ENCODE results near the gene RBFOX2.
"Not testable (repeated sequence)": the region's sequence is repeated elsewhere in the genome, so short reads cannot be mapped to it uniquely, and the experiment has no call there.

The RBFOX2 gene

DNA sequence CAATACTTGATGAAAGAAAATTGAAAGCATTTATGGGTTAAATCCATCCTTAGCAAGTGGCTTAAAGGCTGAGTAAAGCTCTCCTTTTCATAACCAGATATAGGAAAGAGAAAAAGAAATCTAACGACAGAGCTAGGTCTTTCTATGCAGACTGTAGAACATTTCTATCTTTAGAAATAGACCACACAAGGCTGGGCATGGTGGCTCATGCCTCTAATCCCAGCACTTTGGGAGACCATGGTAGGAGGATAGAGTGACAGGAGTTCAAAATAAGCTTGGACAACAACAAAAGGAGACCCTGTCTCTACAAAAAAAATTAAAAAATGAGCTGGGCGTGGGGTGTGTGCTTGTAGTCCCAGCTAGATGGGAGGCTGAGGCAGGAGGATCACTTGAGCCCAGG, 220.2 kb downstream of the RBFOX2 start:
- H3K36me3 ChIP-seq = peaks cover 12% of the 10 kb centered on the region
- TF ChIP-seq, protein P1, sequence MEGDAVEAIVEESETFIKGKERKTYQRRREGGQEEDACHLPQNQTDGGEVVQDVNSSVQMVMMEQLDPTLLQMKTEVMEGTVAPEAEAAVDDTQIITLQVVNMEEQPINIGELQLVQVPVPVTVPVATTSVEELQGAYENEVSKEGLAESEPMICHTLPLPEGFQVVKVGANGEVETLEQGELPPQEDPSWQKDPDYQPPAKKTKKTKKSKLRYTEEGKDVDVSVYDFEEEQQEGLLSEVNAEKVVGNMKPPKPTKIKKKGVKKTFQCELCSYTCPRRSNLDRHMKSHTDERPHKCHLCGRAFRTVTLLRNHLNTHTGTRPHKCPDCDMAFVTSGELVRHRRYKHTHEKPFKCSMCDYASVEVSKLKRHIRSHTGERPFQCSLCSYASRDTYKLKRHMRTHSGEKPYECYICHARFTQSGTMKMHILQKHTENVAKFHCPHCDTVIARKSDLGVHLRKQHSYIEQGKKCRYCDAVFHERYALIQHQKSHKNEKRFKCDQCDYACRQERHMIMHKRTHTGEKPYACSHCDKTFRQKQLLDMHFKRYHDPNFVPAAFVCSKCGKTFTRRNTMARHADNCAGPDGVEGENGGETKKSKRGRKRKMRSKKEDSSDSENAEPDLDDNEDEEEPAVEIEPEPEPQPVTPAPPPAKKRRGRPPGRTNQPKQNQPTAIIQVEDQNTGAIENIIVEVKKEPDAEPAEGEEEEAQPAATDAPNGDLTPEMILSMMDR (IDR thresholded peaks at IDR 0.05; ENCODE audit: low read depth, low read length) = no peak
- no peaks in the 10 kb centered on the region for H3K9me3 ChIP-seq (ENCODE audit: severe bottlenecking)
- H3K27me3 ChIP-seq (ENCODE audit: insufficient read depth, low read depth, severe bottlenecking) = no peaks in the 10 kb centered on the region
- H3K4me3 ChIP-seq (ENCODE audit: low read depth, low read length) = no peak overlapping the region
- no peak for DNase-seq
- no peak overlapping the region for H3K27ac ChIP-seq

DNA sequence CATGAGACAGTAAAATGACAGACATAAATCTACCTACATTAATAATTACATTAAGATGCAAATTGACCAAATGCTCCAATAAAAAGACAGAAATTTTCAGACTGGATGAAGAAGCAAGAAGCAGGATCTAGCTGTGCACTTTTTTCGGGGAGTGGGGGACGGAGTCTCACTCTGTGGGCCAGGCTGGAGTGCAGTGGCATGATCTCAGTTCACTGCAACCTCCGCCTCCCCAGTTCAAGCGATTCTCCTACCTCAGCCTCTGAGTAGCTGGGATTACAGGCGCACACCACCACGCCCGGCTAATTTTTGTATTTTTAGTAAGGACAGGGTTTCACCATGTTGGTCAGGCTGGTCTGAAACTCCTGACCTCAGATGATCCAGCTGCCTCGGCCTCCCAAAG, 222.0 kb downstream of the RBFOX2 start:
- not testable (repeated sequence) for DNase-seq; H3K9me3 ChIP-seq (ENCODE audit: severe bottlenecking); H3K27ac ChIP-seq; H3K27me3 ChIP-seq (ENCODE audit: insufficient read depth, low read depth, severe bottlenecking); H3K4me3 ChIP-seq (ENCODE audit: low read depth, low read length)
- peaks cover 16% of the 10 kb centered on the region for H3K36me3 ChIP-seq

DNA sequence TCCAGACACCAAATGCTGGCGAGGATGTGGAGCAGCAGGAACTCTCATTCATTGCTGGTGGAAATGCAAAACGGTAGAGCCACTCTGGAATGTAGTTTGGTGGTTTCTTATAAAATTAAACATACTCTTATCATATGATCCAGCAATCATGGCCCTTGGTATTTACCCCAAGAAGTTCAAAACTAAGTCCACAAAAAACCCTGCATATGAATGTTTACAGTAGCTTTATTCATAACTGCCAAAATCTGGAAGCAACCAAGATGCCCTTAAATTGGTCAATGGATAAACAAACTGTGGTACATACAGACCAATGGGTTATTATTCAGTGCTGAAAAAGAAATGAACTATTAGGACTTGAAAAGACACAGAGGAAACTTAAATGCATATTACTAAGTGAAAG, 223.2 kb downstream of the RBFOX2 start:
- no peak for DNase-seq
- Histone ChIP-seq H3K9me3 (ENCODE audit: severe bottlenecking) (no peaks in the 10 kb centered on the region), H3K27ac (no peak overlapping the region), H3K27me3 (ENCODE audit: insufficient read depth, low read depth, severe bottlenecking) (no peaks in the 10 kb centered on the region), H3K36me3 (peaks cover 18% of the 10 kb centered on the region), H3K4me3 (ENCODE audit: low read depth, low read length) (no peak overlapping the region)
- TF ChIP-seq, protein P1 (IDR thresholded peaks at IDR 0.05; ENCODE audit: low read depth, low read length) = no peak

DNA sequence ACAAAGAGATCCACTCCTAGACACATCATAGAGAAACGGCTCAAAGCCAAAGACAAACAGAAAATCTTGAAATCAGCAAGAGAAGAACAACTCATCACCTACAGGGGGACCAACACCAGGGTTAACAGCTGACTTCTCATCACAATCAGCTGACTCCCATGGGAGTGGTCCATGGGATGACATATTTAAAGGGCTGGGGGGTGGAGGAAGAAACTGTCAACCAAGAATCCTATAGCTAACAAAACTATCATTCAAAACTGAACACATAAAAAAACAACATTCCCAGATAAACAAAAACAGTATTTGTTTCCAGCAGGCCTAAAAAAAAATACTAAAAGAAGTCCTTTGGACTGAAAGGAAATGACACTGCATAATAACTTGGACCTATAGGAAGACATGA, 224.2 kb downstream of the RBFOX2 start:
- DNase-seq = no peak
- H3K27me3 ChIP-seq (ENCODE audit: insufficient read depth, low read depth, severe bottlenecking) = no peaks in the 10 kb centered on the region
- no peak overlapping the region for H3K4me3 ChIP-seq (ENCODE audit: low read depth, low read length)
- peaks cover 18% of the 10 kb centered on the region for H3K36me3 ChIP-seq
- H3K27ac ChIP-seq = no peak overlapping the region
- TF ChIP-seq, protein P1 (IDR thresholded peaks at IDR 0.05; ENCODE audit: low read depth, low read length) = no peak
- no peaks in the 10 kb centered on the region for H3K9me3 ChIP-seq (ENCODE audit: severe bottlenecking)

DNA sequence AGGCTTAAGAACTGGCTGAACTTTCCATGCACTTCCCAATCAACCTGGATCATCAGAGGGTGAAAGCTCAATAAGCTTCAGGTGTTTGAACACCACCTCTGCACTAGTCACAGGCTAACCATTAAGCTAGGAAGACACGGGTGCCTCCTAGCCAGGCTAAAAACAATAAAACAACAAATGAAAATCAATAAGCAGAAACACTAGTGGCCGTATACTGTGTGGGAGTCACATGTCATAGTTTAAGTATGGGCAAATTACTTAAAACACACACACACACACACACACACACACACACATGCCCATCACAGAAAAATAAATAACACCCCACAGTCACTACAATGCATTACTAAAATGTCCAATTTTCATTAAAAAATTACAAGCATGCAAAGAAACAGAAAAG, 225.7 kb downstream of the RBFOX2 start:
- H3K27ac ChIP-seq = no peak overlapping the region
- no peak for DNase-seq
- peaks cover 6% of the 10 kb centered on the region; the same call in 1 of the 2 replicates for H3K36me3 ChIP-seq
- H3K27me3 ChIP-seq (ENCODE audit: insufficient read depth, low read depth, severe bottlenecking) = no peaks in the 10 kb centered on the region
- TF ChIP-seq, protein P1 (IDR thresholded peaks at IDR 0.05; ENCODE audit: low read depth, low read length) = no peak
- no peak overlapping the region for H3K4me3 ChIP-seq (ENCODE audit: low read depth, low read length)
- no peaks in the 10 kb centered on the region for H3K9me3 ChIP-seq (ENCODE audit: severe bottlenecking)

DNA sequence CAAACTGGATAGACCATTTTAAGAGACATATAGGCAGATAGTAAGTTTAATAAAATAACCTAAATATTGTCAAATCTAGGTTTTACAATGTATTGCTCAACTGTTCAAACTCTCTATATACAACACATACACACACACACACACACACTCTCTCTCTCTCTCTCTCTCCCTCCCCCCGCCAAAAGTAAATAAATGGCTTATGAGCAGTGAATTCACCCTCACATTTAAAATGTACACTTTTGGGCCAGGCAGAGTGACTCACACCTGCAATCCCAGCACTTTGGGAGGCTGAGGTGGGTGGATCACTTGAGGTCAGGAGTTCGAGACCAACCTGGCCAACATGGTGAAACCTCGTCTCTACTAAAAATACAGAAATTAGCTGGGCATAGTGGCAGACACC, 227.3 kb downstream of the RBFOX2 start:
- not testable (repeated sequence) for H3K27ac ChIP-seq; H3K27me3 ChIP-seq (ENCODE audit: insufficient read depth, low read depth, severe bottlenecking); DNase-seq; H3K4me3 ChIP-seq (ENCODE audit: low read depth, low read length); H3K9me3 ChIP-seq (ENCODE audit: severe bottlenecking); H3K36me3 ChIP-seq

DNA sequence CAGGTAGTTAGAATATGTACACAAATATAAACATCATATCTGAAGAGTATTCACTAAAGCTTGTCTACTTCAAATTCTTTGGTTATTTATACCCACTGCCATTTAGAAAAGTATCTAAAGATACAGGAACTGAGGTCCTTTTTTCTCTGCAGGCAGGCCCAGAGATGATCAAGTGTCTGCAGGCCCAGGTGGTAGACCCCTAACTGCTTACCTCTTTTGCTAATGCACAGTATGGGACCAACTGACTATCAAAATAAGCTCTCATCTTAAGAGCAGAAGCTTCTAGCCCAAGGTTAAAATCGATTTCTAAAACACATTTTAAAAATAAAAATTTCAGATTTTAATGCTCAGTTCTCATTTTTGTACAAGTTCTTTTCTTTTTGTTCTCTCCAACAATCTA, 229.5 kb downstream of the RBFOX2 start:
- no peak overlapping the region for H3K4me3 ChIP-seq (ENCODE audit: low read depth, low read length)
- no peaks in the 10 kb centered on the region for H3K9me3 ChIP-seq (ENCODE audit: severe bottlenecking)
- TF ChIP-seq, protein P1 (IDR thresholded peaks at IDR 0.05; ENCODE audit: low read depth, low read length) = no peak
- no peaks in the 10 kb centered on the region for H3K27me3 ChIP-seq (ENCODE audit: insufficient read depth, low read depth, severe bottlenecking)
- H3K36me3 ChIP-seq = peaks cover 6% of the 10 kb centered on the region; the same call in 1 of the 2 replicates
- DNase-seq = no peak
- no peak overlapping the region for H3K27ac ChIP-seq
